HG02970 (cell line): ENCODE measurements around the gene GAS2L2.
"Not testable (repeated sequence)": the region's sequence is repeated elsewhere in the genome, so short reads cannot be mapped to it uniquely, and the experiment has no call there.

Source experiments
- ATAC-seq: cut with Tn5 transposase; IDR thresholded peaks from one replicate; pipeline ENCODE4 v1.9.1; 2021; ENCODE audit warnings: mild to moderate bottlenecking, moderate library complexity, moderate number of reproducible peaks; ENCODE audit not compliant: unreplicated experiment, low FRiP score

GAS2L2 gene

DNA sequence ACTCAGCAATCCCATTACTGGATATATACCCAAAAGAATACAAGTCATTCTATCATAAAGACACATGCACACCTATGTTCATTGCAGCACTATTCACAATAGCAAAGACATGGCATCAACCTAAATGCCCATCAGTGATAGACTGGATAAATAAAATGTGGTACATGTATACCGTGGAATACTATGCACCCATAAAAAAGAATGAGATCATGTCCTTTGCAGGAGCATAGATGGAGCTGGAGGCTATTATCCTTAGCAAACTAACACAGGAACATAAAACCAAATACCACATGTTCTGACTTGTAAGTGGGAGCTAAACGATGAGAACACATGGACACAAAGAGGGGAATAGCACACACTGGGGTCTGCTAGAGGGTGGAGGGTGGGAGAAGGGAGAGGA lies 49.7 kb downstream of the GAS2L2 start:
- ATAC-seq, result not testable (repeated sequence)

DNA sequence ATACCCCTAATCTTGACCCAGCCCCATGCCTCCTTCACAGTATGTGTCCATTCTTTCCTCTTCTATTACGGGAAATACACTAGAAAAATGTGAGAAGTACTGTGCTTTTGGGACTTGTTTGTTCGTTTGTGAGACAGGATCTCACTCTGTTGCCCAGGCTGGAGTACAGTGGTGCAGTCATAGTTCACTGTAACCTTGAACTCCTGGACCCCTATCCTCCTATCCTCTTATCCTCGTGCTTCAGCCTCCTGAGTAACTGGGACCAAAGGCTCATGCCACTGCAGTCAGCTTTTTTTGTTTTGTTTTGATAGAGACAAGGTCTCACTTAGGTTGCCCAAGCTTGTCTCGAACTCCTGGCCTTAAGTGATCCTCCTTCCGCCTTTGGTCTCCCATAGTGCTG lies 51.5 kb downstream of the GAS2L2 start:
- no peak for ATAC-seq

DNA sequence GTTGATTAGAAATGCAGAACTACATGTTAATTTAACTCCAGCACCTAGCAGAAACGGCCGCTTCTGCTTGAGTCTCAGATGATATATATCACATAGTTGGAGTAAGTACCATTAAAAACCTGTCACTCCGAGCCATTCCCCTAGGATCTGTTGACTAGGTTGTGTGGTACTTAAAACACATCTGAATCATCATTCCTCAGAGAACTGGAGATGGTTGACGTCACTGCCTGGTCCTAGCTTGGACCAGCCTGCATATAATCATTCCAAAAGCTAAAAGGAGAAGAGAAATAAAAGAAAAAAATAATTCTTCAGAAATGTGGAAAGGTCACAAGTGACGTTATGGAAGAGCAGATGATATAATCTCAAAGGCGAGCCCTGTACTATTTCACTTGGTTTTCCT lies 52.9 kb downstream of the GAS2L2 start:
- no peak for ATAC-seq

DNA sequence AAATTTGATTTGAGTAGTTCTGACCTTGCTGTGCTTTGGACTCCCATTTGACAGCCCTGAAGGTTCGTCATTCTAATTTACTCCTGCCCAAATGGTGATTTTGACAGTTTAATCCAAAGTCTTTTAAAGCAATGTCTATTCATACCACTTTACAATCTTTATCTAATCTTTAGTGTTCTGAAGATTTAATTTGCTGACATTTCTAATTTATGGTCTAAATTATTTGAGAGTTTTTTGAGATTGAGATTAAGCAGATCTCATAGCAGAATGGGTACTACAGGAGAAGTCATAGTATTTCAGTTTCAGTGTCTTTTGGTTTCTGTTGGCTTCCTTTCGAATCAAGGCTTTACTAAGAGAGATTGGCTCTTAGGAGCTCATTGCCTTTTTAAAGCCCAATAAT lies 54.2 kb downstream of the GAS2L2 start:
- ATAC-seq, result no peak

DNA sequence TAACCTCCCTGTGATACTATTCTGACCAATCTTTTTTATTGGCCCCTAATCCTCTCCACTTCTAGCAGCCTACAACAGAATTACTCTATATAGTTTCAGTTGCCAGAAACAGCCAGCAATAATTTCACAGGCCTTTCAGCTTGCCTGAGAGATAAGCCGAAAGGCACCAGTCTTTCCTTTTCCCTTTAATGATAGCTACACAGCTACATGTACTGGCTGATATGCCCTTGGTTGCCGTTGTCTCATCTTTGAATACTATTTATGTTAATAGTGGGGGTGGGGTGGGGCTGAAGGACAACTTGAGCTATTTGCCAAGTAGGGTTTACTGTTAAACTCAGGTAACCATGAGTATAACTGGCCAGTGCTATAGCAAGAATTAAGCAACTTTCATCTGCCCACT lies 57.4 kb downstream of the GAS2L2 start:
- ATAC-seq, result no peak

DNA sequence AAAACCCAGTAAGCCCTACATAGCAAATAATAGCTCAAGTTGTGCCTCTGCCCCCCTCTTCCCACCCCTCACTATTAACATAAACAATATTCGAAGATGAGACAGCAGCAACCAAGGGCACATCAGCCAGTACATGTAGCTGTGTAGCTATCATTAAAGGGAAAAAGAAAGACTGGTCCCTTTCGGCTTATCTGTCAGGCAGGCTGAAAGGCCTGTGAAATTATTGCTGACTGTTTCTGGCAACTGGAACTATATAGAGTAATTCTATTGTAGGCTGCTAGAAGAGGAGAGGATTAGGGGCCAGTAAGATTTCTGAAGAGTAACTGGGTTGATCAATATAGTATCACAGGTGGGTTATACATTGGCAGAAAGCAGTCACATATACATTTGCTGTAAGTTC lies 58.1 kb downstream of the GAS2L2 start:
- ATAC-seq, result no peak
